Smooth muscle cell (in vitro differentiated cells): ENCODE measurements around the gene KCNH6. TPM values are rescaled to one million over a fixed set of nuclear protein-coding genes. Genes with fewer than 3 reads are reported as not detected.

ENCODE experiments used
- DNase-seq: peaks from one replicate; lab custom pipeline; 2025; ENCODE audit not compliant: unreplicated experiment; lab: John Stamatoyannopoulos, UW
- H2AFZ ChIP-seq: fragments of 200-600 bp; sonication (generic); 2 replicates; pipeline ENCODE4 v1.6.0; 2016; ENCODE audit warnings: antibody characterized with exemption, low read depth, mild to moderate bottlenecking
- H3F3A ChIP-seq: fragments of 200-600 bp; sonication (generic); 2 replicates; pipeline ENCODE4 v1.6.0; 2017; ENCODE audit warnings: antibody characterized with exemption, low read depth
- H3K27ac ChIP-seq: fragments of 200-600 bp; sonication (generic); 2 replicates; pipeline ENCODE4 v1.5.1; 2016; ENCODE audit warnings: low read depth, mild to moderate bottlenecking
- H3K27me3 ChIP-seq: fragments of 200-600 bp; sonication (generic); 2 replicates; pipeline ENCODE4 v1.6.1; 2016; ENCODE audit warnings: low read depth, mild to moderate bottlenecking
- H3K36me3 ChIP-seq: fragments of 200-600 bp; sonication (generic); 2 replicates; pipeline ENCODE4 v1.5.1; 2016; ENCODE audit warnings: low read depth
- H3K4me1 ChIP-seq: fragments of 200-600 bp; sonication (generic); 2 replicates; pipeline ENCODE4 v1.5.1; 2016; ENCODE audit warnings: low read depth
- H3K4me2 ChIP-seq: fragments of 200-600 bp; sonication (generic); 2 replicates; pipeline ENCODE4 v1.6.0; 2016; ENCODE audit warnings: mild to moderate bottlenecking
- H3K4me3 ChIP-seq: fragments of 200-600 bp; sonication (generic); 2 replicates; pipeline ENCODE4 v1.5.1; 2016; ENCODE audit warnings: mild to moderate bottlenecking
- H3K79me2 ChIP-seq: fragments of 200-600 bp; sonication (generic); 2 replicates; pipeline ENCODE4 v1.6.0; 2016; ENCODE audit warnings: low read depth, mild to moderate bottlenecking
- H3K9ac ChIP-seq: fragments of 200-600 bp; sonication (generic); 2 replicates; pipeline ENCODE4 v1.6.0; 2016; ENCODE audit warnings: low read depth
- H3K9me3 ChIP-seq: fragments of 200-600 bp; sonication (generic); replicated peaks from 2 replicates; pipeline ENCODE4 v1.5.1; 2016; ENCODE audit warnings: low read depth
- H4K20me1 ChIP-seq: fragments of 200-600 bp; sonication (generic); 2 replicates; pipeline ENCODE4 v1.6.0; 2016; ENCODE audit warnings: low read depth
- CTCF ChIP-seq: fragments of 200-600 bp; sonication (generic); IDR thresholded peaks from 2 replicates; pipeline ENCODE4 v1.5.1; 2017; ENCODE audit warnings: borderline replicate concordance, mild to moderate bottlenecking, antibody characterized with exemption; ENCODE audit not compliant: insufficient read depth, poor library complexity, severe bottlenecking
- WGBS: methylation state at CpG from one replicate; pipeline ENCODE4 v1.1.7; 2016; ENCODE audit warnings: low lambda C conversion rate; 5-methylcytosine and 5-hydroxymethylcytosine counted together
- polyA plus RNA-seq: library from polyadenylated mRNA; unstranded; fragments of >200 nt; fragmentation: Nextera tagmentation; extraction: Ambion mirVana; gene quantifications from 2 replicates; pipeline ENCODE4 v1.2.1, GENCODE V29; 2016
- small RNA-seq: library from RNA; depleted of rRNA; stranded (forward); fragments of <200 nt; gene quantifications from one replicate; pipeline ENCODE3, GENCODE V24; 2014
- total RNA-seq: library from RNA; depleted of rRNA; stranded (reverse); fragments of >200 nt; gene quantifications from 2 replicates; pipeline ENCODE4 v1.2.3, GENCODE V29; 2014

Gene KCNH6
- total and polyA plus RNA-seq, 2 experiments from 2014 or later, result not detected

DNA sequence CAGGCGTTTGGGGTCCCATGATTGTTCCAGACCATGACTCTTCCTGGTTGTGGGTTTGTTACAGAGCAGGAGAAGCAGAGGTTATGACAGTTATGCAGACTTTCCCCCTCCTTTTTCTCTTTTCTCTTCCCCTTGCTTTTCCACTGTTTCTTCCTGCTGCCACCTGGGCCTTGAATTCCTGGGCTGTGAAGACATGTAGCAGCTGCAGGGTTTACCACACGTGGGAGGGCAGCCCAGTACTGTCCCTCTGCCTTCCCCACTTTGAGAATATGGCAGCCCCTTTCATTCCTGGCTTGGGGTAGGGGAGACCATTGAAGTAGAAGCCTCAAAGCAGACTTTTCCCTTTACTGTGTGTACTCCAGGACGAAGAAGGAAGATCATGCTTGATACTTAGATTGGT, 69.6 kb downstream of the KCNH6 start:
- no peaks in the 10 kb centered on the region for H3K4me1 ChIP-seq
- no peaks in the 10 kb centered on the region for H3F3A ChIP-seq
- H2AFZ ChIP-seq, result no peak overlapping the region
- no peak for DNase-seq
- peaks cover 10% of the 10 kb centered on the region for H3K36me3 ChIP-seq
- H4K20me1 ChIP-seq, result peaks cover 6% of the 10 kb centered on the region
- no peak overlapping the region for H3K27ac ChIP-seq
- TF ChIP-seq CTCF, result no peak
- no peaks in the 10 kb centered on the region for H3K27me3 ChIP-seq
- H3K9ac ChIP-seq, result no peak overlapping the region
- H3K4me2 ChIP-seq, result no peak overlapping the region
- H3K9me3 ChIP-seq, result no peaks in the 10 kb centered on the region
- 95% methylated on average over 3 of the region's 3 CpGs for WGBS
- H3K79me2 ChIP-seq, result no peaks in the 10 kb centered on the region
- H3K4me3 ChIP-seq, result no peak overlapping the region

GRCh38 chr17:63595132-63595531, 72.0 kb downstream of the KCNH6 start:
- no peak for DNase-seq
- Histone ChIP-seq H3K9me3 (no peaks in the 10 kb centered on the region), H3F3A (no peaks in the 10 kb centered on the region), H3K36me3 (no peaks in the 10 kb centered on the region), H3K9ac (no peak overlapping the region), H2AFZ (no peak overlapping the region), H3K4me1 (peaks cover 3% of the 10 kb centered on the region), H3K27me3 (no peaks in the 10 kb centered on the region), H3K4me2 (no peak overlapping the region), H3K79me2 (no peaks in the 10 kb centered on the region), H3K4me3 (no peak overlapping the region), H4K20me1 (peaks cover 6% of the 10 kb centered on the region), H3K27ac (no peak overlapping the region)
- WGBS, result 98% methylated on average over 3 of the region's 3 CpGs
- TF ChIP-seq CTCF, result no peak

Small RNAs within 50 kb of the gene (small RNA-seq; reads per million reads assigned to genes)
- gene RNU6-288P, result not detected

Other genes with a start within 250 kb of the KCNH6 start
- 13.6 and 16.5 TPM in 2 replicates for gene CYB561, start 77.1 kb upstream of the KCNH6 start, total RNA-seq
- 24.9 and 40.7 TPM in 2 replicates for gene CYB561, start 77.1 kb upstream of the KCNH6 start, polyA plus RNA-seq
- 0.94 and 1.5 TPM in 2 replicates for gene ACE, start 46.3 kb upstream of the KCNH6 start, total RNA-seq
- 0.48 and 2.0 TPM in 2 replicates for gene ACE, start 46.3 kb upstream of the KCNH6 start, polyA plus RNA-seq
- 29.8 and 36.8 TPM in 2 replicates for gene DCAF7, start 27.1 kb downstream of the KCNH6 start, total RNA-seq
- gene DCAF7, start 27.1 kb downstream of the KCNH6 start, polyA plus RNA-seq, result 48.5 and 50.2 TPM in 2 replicates
- 9.6 and 12.7 TPM in 2 replicates for gene TACO1, start 77.5 kb downstream of the KCNH6 start, total RNA-seq
- 25.1 and 32.3 TPM in 2 replicates for gene TACO1, start 77.5 kb downstream of the KCNH6 start, polyA plus RNA-seq
- gene MAP3K3, start 99.1 kb downstream of the KCNH6 start, total RNA-seq, result 16.0 and 17.3 TPM in 2 replicates
- 23.6 and 23.8 TPM in 2 replicates for gene MAP3K3, start 99.1 kb downstream of the KCNH6 start, polyA plus RNA-seq
- 40.7 and 47.9 TPM in 2 replicates for gene LIMD2, start 176.8 kb downstream of the KCNH6 start, total RNA-seq
- gene LIMD2, start 176.8 kb downstream of the KCNH6 start, polyA plus RNA-seq, result 110 and 124 TPM in 2 replicates
- 13.6 and 18.7 TPM in 2 replicates for gene STRADA, start 218.4 kb downstream of the KCNH6 start, total RNA-seq
- 26.8 and 27.7 TPM in 2 replicates for gene STRADA, start 218.4 kb downstream of the KCNH6 start, polyA plus RNA-seq